ENCODE measurements around the gene PDE2A.

The PDE2A gene

GRCh38 chr11:72673943-72674828 is at the start of gene PDE2A:
Gene PDE2A, minus strand, starts transcription at chr11:72674422. Its CDS starts 215 bp downstream, at chr11:72674207.
- no peak for DNase-seq

- DNase-seq: peak; percentile 43 to 54 (median 48)
These were observed 49.3 kb upstream of the PDE2A start for GRCh38 chr11:72723508-72723907.

GRCh38 chr11:72722050-72722748 is 48.0 kb upstream of the PDE2A start:
- DNase-seq: peak; percentile 93 to 95 (median 94)

GRCh38 chr11:72721689-72722049 is 47.4 kb upstream of the PDE2A start:
- peak in 2 of 3 donors; percentile 30 to 49 for DNase-seq

- DNase-seq: no peak
These were observed 47.1 kb upstream of the PDE2A start for GRCh38 chr11:72721276-72721675.

GRCh38 chr11:72720784-72721183 is 46.6 kb upstream of the PDE2A start:
- peak in 1 of 3 donors; percentile 30 for DNase-seq

GRCh38 chr11:72720047-72720446 is 45.8 kb upstream of the PDE2A start:
- peak; percentile 48 to 65 (median 62) for DNase-seq

- no peak for DNase-seq
These were observed 45.3 kb upstream of the PDE2A start for GRCh38 chr11:72719551-72719950.

GRCh38 chr11:72719144-72719543 is 44.9 kb upstream of the PDE2A start:
- peak in 2 of 3 donors; percentile 34 to 63 for DNase-seq

GRCh38 chr11:72718101-72718501 is 43.9 kb upstream of the PDE2A start:
- peak; percentile 85 to 93 (median 89) for DNase-seq

- no peak for DNase-seq
These were observed 42.7 kb upstream of the PDE2A start for GRCh38 chr11:72716788-72717435.

- no peak for DNase-seq
These were observed 42.1 kb upstream of the PDE2A start for GRCh38 chr11:72716290-72716689.

GRCh38 chr11:72712841-72713240 is 38.6 kb upstream of the PDE2A start:
- DNase-seq: peak in 1 of 3 donors; percentile 26

GRCh38 chr11:72712168-72712751 is 38.0 kb upstream of the PDE2A start:
- peak; percentile 79 to 90 (median 79) for DNase-seq

- no peak for DNase-seq
These were observed 36.9 kb upstream of the PDE2A start for GRCh38 chr11:72711141-72711540.

GRCh38 chr11:72710278-72710677 is 36.1 kb upstream of the PDE2A start:
- DNase-seq: no peak

- no peak for DNase-seq
These were observed 35.4 kb upstream of the PDE2A start for GRCh38 chr11:72709478-72710238.

- no peak for DNase-seq
These were observed 32.8 kb upstream of the PDE2A start for GRCh38 chr11:72707032-72707431.

GRCh38 chr11:72706579-72706978 is 32.4 kb upstream of the PDE2A start:
- DNase-seq: no peak

GRCh38 chr11:72705442-72706365 is 31.5 kb upstream of the PDE2A start:
- DNase-seq: no peak

GRCh38 chr11:72704783-72705265 is 30.6 kb upstream of the PDE2A start:
- DNase-seq: no peak
